Lung (tissue), 12 donors: ENCODE data around the gene MRPL41. TPM values are rescaled to one million over a fixed set of nuclear protein-coding genes. Genes with fewer than 3 reads are reported as not detected.
A peak's percentile ranks its signal among the peaks of the same experiment; 100 is the strongest.

Experiments
- ATAC-seq: fragments of 200-7000 bp; cut with Tn5 transposase; one replicate; pipeline ENCODE4 v1.9.1; 2020; ENCODE audit warnings: moderate number of reproducible peaks; ENCODE audit not compliant: insufficient read depth, low FRiP score
- DNase-seq, 3 donors: peaks; one replicate each; pipeline ENCODE4 v3.0.0-alpha.2; 2013 to 2017
- H3K27ac ChIP-seq, 2 donors: one replicate each; pipeline ENCODE4 v1.5.1; 2013; ENCODE audit warnings: mild to moderate bottlenecking in 2 of 2, moderate library complexity in 2 of 2, control low read depth in 1 of 2, inconsistent platforms in 1 of 2, low read depth in 1 of 2, low read length in 1 of 2
- H3K27me3 ChIP-seq, 3 donors: one replicate each; pipeline ENCODE4 v1.5.1; 2013; ENCODE audit warnings: low read length in 2 of 3; ENCODE audit not compliant: control insufficient read depth in 3 of 3, insufficient read depth in 3 of 3
- H3K36me3 ChIP-seq, 4 donors: one replicate each; pipeline ENCODE4 v1.5.1; 2013; ENCODE audit warnings: low read length in 4 of 4, mild to moderate bottlenecking in 1 of 4, moderate library complexity in 1 of 4; ENCODE audit not compliant: control insufficient read depth in 4 of 4, insufficient read depth in 4 of 4
- H3K4me1 ChIP-seq, 5 donors: one replicate each; pipeline ENCODE4 v1.5.1; 2013; ENCODE audit warnings: low read length in 5 of 5, mild to moderate bottlenecking in 2 of 5, moderate library complexity in 1 of 5; ENCODE audit not compliant: control insufficient read depth in 5 of 5, insufficient read depth in 5 of 5
- H3K4me3 ChIP-seq: one replicate; pipeline ENCODE4 v1.5.1; 2013; ENCODE audit warnings: mild to moderate bottlenecking, control low read depth, moderate library complexity
- H3K9ac ChIP-seq, 2 donors: one replicate each; pipeline ENCODE4 v1.5.1; 2013; ENCODE audit warnings: low read length in 2 of 2, control low read depth in 1 of 2; ENCODE audit not compliant: insufficient read depth in 1 of 2
- H3K9me3 ChIP-seq, 4 donors: one replicate each; pipeline ENCODE4 v1.5.1; 2013; ENCODE audit warnings: low read length in 3 of 4, mild to moderate bottlenecking in 1 of 4, moderate library complexity in 1 of 4; ENCODE audit not compliant: control insufficient read depth in 4 of 4, insufficient read depth in 3 of 4
- WGBS, 2 donors: extraction: QIAGEN DNeasy Blood & Tissue Kit; methylation state at CpG; one replicate each; pipeline ENCODE4 v1.1.7; 2013; 5-methylcytosine and 5-hydroxymethylcytosine counted together
- polyA plus RNA-seq, 2 donors: library from polyadenylated mRNA; stranded (reverse); fragments of 200-250 nt; gene quantifications; one replicate each; pipeline ENCODE4 v1.2.1, GENCODE V29; 2013
- total RNA-seq, 2 donors: library from RNA; depleted of rRNA in 1 of 2; stranded (reverse); fragments of >200 nt in 1 of 2; gene quantifications; one replicate each; pipeline ENCODE4 v1.2.1, GENCODE V29; 2014 to 2021
- TF ChIP-seq, protein P1 (sequence below): IDR thresholded peaks from 2 replicates; pipeline ENCODE4 v1.5.1; 2012; ENCODE audit warnings: mild to moderate bottlenecking; ENCODE audit errors: control extremely low read depth, extremely low read depth
- donor health status: control.
- donor health status: control.
- donor health status: Bipolar disorder and iron deficiency.
- donor health status: healthy.
- donor health status: DM: yes; HTN: yes; CAD: no.

MRPL41 gene
- total and polyA plus RNA-seq, 4 donors, result 24.2 to 110 (median 53.3) TPM

DNA sequence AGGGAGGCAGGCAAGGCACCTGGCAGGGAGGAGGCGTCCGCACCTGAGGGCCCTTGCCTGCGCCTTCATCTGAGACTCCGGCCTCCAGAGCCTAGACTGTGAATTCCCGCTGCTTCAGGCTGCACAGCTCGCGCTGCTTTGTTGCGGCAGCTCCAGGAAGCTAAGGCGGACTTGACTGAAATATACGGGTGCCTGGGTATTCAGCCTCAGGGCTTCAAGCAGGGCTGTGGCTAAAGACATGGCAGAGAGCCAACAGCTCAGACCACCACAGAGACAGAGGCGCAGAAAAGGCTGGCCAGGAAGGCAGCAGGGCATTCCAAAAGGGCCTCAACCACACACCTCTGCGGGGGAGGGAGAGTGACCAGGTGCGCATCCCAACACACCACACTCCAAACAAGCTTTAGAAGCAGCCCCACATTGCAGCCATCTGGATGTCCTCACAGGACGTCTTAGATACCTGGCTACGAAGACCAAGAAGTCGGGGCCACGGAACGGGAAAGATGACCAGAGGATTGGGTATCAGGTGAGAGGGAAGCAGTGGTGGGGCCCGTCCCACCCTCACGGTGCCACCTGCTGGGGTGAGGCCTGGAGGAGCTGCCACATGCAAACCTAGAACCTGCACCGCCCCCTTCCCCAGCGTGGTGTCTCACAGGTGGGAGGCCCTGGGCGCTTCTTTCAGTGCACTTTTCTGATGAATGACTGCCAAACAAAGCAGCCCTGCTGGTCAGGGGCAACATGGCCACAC, 28.7 kb downstream of the MRPL41 start:
- Histone ChIP-seq H3K4me1 (peaks cover 6 to 9% (median 9%) of the 10 kb centered on the region in 5 donors), H3K9me3 (no peaks in the 10 kb centered on the region), H3K27me3 (no peaks in the 10 kb centered on the region), H3K36me3 (peaks cover 0 to 27% (median 14%) of the 10 kb centered on the region in 4 donors), H3K9ac (no peak overlapping the region), H3K4me3 (no peak overlapping the region), H3K27ac (no peak overlapping the region)
- ATAC-seq (no peak), DNase-seq (no peak)
- TF ChIP-seq, protein P1, sequence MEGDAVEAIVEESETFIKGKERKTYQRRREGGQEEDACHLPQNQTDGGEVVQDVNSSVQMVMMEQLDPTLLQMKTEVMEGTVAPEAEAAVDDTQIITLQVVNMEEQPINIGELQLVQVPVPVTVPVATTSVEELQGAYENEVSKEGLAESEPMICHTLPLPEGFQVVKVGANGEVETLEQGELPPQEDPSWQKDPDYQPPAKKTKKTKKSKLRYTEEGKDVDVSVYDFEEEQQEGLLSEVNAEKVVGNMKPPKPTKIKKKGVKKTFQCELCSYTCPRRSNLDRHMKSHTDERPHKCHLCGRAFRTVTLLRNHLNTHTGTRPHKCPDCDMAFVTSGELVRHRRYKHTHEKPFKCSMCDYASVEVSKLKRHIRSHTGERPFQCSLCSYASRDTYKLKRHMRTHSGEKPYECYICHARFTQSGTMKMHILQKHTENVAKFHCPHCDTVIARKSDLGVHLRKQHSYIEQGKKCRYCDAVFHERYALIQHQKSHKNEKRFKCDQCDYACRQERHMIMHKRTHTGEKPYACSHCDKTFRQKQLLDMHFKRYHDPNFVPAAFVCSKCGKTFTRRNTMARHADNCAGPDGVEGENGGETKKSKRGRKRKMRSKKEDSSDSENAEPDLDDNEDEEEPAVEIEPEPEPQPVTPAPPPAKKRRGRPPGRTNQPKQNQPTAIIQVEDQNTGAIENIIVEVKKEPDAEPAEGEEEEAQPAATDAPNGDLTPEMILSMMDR, result no peak
- 85 to 89% methylated on average over 23 of the region's 23 CpGs for WGBS, 2 donors

- H3K4me3 ChIP-seq, result no peak overlapping the region
- no peak overlapping the region for H3K9ac ChIP-seq
- H3K27ac ChIP-seq, result no peak overlapping the region
- H3K36me3 ChIP-seq, result peaks cover 0 to 31% (median 14%) of the 10 kb centered on the region in 4 donors
- 94 to 98% methylated on average over 4 of the region's 4 CpGs for WGBS, 2 donors
- no peaks in the 10 kb centered on the region for H3K9me3 ChIP-seq
- ATAC-seq, result no peak
- H3K27me3 ChIP-seq, result no peaks in the 10 kb centered on the region
- TF ChIP-seq, protein P1, result no peak
- peaks cover 6 to 9% (median 9%) of the 10 kb centered on the region in 5 donors for H3K4me1 ChIP-seq
- DNase-seq, result no peak
Measured at GRCh38 chr9:137580954-137581322, 29.3 kb downstream of the MRPL41 start.

- Histone ChIP-seq H3K4me3 (no peak overlapping the region), H3K27me3 (no peaks in the 10 kb centered on the region), H3K4me1 (peaks cover 6 to 9% (median 9%) of the 10 kb centered on the region in 5 donors), H3K36me3 (peaks cover 0 to 31% (median 13%) of the 10 kb centered on the region in 4 donors), H3K9me3 (no peaks in the 10 kb centered on the region), H3K9ac (no peak overlapping the region), H3K27ac (peak overlapping the region in 1 of 2 donors; percentile 6)
- ATAC-seq (no peak), DNase-seq (no peak)
- TF ChIP-seq, protein P1, result no peak
- 87 to 92% methylated on average over 22 of the region's 22 CpGs for WGBS, 2 donors
Measured at GRCh38 chr9:137581361-137582285, 29.9 kb downstream of the MRPL41 start.
